OCI-LY7 (cell line): ENCODE data around the gene COL20A1.

ENCODE experiments used
- EZH2phosphoT487 ChIP-seq: fragments of 200-600 bp; sonication (generic); IDR thresholded peaks from 2 replicates; pipeline ENCODE4 v1.6.1; 2018; ENCODE audit warnings: low read depth, borderline replicate concordance, mild to moderate bottlenecking, mixed run types, antibody characterized with exemption, low read length, moderate library complexity, mixed read lengths
- TF ChIP-seq, protein P1 (sequence below): fragments of 200-600 bp; sonication (generic); conservative IDR thresholded peaks from 2 replicates; pipeline ENCODE4 v1.5.1; 2014; ENCODE audit warnings: mild to moderate bottlenecking, antibody characterized with exemption, low read length, moderate library complexity, mixed read lengths

DNA sequence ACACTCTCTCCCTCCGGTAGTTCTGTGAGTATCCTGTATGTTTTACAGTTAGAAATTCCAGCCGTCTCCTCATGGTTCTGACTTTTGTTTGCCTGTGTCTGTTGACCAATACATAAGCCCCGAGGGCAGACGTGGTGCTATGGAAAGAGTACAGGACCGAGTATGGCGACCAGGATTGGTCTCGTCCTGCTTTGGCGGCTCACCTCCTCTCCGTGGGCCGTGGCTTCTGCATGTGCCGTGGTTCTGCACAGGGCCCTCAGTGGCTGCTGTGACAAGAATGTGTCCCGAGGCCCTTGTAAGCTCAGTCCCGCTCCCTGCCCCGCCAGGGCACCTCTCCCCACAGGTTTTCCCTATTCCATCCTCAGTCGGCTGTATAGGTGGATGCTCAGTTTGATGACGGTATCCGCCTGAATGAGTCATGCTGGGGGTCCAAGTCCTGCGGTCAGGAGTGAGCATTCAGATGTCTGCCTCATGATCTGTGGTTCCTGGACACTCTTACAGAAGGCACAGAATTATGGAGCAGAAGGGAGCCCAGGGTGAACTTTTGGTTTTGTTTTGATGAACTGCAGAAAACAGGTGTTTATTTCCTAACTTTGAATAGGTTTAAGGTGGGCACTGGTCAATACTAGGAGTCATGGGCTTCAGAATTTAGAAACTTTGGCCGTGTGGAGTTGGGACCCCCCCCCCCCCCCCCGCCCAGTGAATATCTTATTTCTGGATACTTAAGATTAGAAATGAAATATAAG lies 19.2 kb upstream of the COL20A1 start:
- TF ChIP-seq, protein P1, sequence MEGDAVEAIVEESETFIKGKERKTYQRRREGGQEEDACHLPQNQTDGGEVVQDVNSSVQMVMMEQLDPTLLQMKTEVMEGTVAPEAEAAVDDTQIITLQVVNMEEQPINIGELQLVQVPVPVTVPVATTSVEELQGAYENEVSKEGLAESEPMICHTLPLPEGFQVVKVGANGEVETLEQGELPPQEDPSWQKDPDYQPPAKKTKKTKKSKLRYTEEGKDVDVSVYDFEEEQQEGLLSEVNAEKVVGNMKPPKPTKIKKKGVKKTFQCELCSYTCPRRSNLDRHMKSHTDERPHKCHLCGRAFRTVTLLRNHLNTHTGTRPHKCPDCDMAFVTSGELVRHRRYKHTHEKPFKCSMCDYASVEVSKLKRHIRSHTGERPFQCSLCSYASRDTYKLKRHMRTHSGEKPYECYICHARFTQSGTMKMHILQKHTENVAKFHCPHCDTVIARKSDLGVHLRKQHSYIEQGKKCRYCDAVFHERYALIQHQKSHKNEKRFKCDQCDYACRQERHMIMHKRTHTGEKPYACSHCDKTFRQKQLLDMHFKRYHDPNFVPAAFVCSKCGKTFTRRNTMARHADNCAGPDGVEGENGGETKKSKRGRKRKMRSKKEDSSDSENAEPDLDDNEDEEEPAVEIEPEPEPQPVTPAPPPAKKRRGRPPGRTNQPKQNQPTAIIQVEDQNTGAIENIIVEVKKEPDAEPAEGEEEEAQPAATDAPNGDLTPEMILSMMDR: no peak
- TF ChIP-seq EZH2phosphoT487: no peak
